ENCODE results near the gene PTPRM.

PTPRM gene

DNA sequence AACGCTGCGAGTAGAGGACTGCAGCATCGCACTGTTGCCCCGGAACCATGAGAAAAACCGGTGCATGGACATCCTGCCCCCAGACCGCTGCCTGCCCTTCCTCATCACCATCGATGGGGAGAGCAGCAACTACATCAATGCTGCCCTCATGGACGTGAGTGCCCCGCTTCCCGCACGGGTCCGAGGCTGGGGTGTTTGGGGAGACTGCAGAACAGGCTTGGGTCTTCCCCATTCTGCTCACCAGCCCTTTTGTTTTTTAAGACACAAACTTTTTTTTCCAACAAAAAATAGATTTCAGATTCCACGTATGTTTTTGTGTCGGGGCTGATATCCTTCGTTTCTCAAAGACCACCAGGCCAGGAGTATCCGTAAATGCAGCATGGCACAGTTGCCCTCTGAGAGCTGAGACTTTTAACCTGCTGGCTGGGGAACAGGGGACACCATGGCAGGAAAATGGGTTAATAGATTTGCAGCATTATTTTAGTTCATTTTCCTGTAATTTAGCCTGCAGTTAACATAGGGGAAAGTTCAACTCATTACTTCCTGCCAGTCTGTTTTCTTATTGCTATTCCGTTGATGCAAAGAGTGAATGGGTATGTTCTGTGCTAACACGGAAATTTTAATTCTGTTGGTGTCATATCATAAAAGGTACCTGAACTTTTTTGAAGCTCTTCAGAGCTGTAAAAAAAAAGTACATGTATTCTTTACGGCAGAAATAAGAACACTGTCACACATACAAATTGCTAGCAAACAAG is 812.2 kb downstream of the PTPRM start:
- no peak for DNase-seq

DNA sequence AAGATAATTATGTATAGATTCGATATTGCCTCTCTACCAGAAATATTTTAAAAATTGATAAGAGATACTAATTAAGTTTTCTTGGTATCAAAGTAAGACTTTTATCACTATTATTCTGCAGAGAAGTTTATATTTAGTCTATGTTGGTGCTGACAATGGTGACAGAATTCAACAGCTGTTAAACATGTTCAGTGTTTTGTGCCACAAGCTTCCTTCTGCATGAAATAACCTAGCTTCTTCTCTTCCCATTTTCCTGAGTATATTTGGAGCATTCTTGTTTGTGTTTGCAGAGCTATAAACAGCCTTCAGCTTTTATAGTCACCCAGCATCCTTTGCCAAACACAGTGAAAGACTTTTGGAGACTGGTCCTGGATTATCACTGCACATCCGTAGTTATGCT is 812.9 kb downstream of the PTPRM start:
- DNase-seq: no peak

GRCh38 chr18:8380926-8381325 is 813.8 kb downstream of the PTPRM start:
- DNase-seq: no peak

DNA sequence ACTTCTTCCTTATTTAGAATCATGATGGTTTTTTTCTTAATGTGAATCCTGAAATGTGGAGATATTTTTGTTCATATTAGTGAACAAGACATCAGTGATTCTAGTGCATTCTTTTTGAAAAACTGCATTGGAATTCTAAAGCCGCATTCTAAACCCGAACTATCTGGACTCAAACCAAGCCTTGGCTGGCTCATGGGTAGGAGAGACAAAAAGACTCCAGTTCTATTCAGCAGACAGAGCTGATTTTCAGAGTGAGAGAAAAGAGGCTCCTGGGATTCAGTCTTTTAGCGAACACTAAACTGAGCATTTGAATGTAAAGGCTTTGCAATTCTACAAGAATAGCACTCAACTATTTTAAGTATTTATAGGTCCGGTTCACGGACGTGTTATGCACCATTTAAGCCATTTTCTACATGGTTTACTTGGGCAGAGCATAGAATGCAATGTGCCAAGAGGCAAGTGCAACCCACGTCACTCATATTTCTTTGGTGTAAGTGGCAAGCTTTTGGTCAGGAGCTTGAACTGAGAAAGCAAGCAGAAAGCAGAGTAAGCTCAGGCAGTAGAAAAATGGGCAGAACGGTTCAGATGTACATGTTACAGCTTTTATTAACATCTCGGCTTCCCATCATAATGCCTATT is 814.8 kb downstream of the PTPRM start:
- no peak for DNase-seq

- DNase-seq: no peak
Measured at GRCh38 chr18:8385400-8385799, 818.3 kb downstream of the PTPRM start.

DNA sequence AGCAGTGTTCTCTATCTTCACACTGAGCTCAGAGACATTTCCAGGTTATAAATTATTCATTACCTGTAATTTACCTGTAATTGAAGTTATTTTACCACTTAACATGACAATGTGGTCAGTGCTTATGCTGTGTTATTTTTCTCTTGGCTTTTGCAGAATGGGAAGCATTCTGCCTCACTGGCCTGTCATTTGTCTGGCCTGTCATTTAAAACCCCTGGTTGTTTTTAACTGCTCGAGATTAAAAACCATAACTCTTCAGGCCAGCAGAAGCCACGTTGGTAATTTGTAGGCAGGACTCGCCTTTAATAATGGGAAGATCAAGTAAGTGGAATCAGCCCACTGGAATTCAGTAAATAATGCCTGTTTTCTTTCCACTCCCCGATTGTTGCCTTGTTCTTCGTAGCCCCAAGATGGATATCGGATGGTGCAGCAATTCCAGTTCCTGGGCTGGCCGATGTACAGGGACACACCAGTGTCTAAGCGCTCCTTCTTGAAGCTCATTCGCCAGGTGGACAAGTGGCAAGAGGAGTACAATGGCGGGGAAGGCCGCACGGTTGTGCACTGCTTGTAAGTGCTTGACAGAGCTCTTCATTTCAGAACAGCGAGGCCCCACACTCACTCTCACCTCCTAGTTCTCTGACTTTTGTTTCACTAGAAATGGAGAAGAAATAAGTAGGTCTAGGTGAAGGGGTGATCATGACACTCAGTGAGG is 819.7 kb downstream of the PTPRM start:
- no peak for DNase-seq

- no peak for DNase-seq
Measured at GRCh38 chr18:8389391-8390340, 822.5 kb downstream of the PTPRM start.

DNA sequence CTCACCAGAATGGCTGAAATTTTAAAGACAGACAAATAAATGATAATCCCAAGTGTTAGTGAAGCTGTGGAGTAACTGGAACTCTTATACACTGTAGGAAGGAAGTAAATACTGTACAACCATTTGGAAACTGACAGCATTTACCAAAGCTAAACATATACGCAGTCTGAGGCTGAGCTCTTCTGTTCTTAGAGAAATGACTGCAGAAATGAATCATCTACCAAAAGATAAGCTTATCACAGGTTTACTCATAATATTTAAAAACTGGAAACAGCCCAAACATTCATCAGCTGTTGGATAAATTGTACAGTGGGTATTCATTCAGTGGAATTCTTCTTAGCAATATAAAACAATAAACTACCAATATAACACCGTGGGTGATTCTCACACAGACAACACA is 824.0 kb downstream of the PTPRM start:
- no peak for DNase-seq

DNA sequence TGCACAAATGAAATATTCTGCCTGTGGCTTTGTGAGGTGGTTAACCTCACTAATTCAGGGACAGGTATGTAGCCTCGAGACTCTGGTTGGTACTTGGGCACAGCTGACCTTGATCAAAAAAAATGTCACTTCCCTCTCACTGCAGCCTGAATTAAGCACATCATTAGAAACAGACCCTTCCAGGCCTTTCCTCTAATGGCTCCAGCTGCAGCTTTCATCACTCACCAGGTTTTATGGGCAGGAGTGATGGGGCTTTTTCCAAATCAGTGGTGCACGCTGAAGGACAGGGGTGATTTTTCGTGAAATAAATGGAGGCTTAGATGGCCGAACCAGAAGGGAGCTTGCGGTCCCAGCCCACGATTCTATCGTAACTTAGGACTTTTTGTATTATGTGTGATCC is 829.1 kb downstream of the PTPRM start:
- no peak for DNase-seq

GRCh38 chr18:8397034-8397433 is 829.9 kb downstream of the PTPRM start:
- DNase-seq: no peak

- DNase-seq: no peak
Measured at GRCh38 chr18:8399138-8399537, 832.0 kb downstream of the PTPRM start.

DNA sequence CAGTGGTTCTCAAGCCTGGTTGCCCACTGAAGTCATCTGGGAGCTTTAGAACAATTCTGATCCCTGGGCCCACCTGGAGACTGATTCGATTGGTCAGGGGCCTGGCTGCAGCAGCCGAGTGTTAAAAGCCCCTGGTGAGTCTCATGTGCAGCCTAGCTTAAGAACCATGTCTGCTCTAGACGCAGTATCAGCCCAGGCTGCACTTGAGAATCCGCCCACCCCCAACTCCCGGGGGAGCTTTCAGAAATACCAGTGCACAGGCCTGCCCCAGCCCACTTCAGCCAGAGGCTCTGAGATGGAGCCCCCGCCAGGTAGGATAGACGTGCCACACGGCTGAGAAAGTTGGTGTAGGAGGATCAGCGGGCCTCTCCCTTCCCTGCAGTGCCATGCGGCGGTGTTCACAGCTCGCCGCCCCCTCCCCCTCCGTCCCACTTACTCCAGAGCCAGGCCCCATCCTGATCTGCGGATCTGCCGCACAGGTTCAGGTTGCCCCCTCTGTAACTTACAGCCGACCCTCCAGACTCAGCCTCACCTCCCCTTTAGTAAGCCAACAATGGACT is 833.2 kb downstream of the PTPRM start:
- no peak for DNase-seq

DNA sequence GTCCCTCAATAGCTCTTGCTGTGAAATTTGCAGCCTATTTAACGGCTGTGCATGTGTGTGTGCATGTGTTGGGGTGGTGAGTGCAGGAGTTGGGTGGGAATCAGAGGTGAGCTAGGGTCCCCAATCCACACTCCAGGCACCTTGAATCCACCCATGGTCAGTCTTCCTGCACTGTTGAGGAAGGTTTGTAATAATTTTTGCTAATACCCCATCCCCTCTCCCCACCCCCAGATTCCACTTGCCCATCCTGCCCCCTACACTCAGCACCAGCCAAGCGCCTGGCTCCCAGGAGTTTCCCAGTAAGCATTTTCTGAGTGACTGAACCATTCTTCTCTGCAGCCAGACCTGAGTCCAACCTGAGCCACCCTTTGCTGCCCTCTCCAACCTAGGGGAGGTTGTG is 833.7 kb downstream of the PTPRM start:
- DNase-seq: no peak

DNA sequence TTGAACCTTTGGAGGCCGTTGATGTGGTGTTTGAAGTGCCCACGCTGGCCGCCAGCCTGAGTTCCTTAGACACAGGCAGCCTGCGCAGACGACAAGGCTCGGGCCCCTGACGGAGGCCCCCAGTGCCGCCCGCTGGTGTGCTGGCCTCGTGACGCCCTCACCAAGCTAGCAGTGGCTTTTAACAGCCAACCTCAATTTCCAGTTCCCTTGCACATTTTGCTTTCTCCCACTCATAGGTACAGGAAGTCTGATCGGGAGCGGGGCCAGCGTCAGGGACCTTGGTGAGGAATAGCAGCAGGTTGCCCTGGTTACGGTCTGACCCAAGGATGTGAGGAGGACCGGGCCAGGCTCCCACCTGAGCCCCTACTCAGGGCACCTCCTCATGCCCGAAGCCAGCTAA is 834.5 kb downstream of the PTPRM start:
- no peak for DNase-seq

- no peak for DNase-seq
Measured at GRCh38 chr18:8402237-8402636, 835.1 kb downstream of the PTPRM start.

DNA sequence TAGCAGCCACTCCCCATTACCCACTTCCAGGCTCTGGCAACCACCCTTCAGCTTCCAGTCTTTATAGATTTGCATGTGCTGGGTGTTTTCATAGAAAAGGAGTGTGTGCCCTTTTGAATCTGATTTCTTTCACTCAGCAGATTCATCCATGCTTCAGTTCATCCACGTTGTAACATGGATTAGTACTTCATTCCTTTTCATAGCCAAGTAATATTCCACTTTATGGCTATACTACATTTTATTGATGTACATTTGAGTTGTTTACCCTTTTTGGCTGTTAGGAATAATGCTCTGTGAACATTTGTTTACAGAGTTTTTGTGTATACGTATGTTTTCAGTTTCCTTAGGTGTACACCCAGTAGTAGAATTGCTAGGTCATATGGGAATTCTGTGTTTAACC is 836.6 kb downstream of the PTPRM start:
- no peak for DNase-seq

DNA sequence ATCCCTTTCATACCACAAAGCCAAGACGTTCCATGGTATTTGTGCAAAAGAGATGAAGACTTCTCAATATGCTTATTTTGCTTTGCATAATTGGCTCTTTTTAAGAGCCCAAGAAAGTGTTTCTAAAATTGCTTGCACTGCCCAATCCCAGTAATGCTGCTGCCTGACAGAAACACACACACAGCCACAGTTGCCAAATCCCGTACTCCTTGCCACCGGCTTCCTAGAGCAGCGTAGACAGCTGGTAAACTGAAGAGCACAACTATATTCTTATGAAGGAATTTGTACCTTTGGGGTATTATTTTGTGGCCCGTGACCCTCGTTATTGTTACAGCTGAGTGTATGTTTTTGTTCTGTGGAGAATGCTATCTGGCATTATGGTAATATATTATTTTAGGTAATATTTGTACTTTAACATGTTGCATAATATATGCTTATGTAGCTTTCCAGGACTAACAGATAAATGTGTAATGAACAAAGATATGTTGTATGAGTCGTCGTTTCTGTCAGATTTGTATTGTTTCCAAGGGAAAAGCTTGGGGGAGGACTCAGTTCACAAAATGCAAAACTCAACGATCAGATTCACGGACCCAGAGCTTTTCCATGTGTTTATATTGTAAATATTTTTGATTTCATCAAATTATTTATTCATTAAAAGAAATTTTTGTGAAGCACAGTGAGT is 839.2 kb downstream of the PTPRM start:
- no peak for DNase-seq

GRCh38 chr18:8406868-8407250 is 839.7 kb downstream of the PTPRM start:
- no peak for DNase-seq

DNA sequence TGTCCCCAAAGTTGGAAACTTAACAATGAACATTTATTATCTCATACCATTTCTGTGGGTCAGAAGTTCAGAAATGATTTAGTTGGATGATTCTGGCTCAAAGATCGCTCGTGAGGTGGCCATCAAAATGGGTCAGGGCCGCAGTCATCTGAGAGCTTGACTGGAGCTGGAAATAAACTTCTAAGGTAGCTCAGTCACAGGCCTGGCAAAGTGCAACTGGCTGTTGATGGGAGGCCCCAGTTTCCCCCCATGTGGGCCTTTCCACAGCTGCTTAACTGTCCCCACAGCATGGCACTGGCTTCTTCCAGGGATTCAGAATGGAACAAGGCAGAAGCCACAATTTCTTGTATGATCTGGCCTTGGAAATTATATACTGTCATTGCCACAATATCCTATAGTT is 842.0 kb downstream of the PTPRM start:
- DNase-seq: no peak

DNA sequence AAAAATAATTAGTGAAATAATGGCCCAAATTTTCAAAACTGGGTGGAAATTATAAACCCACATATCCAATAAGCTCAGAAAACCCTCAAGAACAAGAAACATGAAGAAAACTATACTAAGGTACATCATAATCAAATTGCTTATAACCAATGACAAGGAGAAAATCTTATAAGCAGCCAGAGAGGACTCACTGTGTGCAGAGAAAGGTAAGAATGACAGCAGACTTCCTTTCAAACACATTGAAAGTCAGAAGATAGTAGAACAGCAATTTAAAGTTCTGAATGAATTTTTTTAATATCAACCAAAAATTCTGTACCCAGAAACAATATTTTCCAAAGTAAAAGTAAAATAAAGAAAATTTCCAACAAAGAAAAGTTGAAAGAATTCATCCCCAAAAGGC is 844.4 kb downstream of the PTPRM start:
- DNase-seq: no peak

DNA sequence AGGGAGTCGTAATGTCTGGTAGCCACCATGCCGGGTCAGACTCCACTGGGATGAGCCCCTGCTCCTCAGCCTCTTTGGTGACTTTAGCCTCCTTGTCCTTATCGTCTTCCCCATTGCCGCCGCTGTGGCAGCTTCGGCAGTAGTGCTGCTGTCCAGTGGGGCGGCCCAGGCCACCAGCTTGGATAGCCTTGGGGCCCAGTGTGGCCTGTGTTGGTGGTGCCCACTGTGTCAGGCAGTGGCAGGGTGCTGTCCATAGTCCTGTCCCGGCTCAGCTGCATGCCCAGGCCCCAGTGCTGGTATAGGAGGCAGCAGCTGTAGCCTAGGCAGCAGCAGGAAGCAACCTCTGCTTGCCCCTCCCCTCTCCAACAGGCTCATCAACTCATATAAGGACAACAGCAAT is 845.0 kb downstream of the PTPRM start:
- no peak for DNase-seq

- DNase-seq: no peak
Measured at GRCh38 chr18:8413189-8413588, 846.1 kb downstream of the PTPRM start.

Measured in activated CD8-positive, alpha-beta memory T cell treated with anti-CD3 and anti-CD28 coated beads, Interleukin-2, amount 50 U/mL, for 4 hours (primary cell).